ENCODE results near the gene MED25. TPM values are rescaled to one million over a fixed set of nuclear protein-coding genes. Genes with fewer than 3 reads are reported as not detected.
A peak's percentile ranks its signal among the peaks of the same experiment; 100 is the strongest.

Gene MED25
- total RNA-seq, 4 donors from 2014 or later = 14.4 to 32.2 (median 19.6) TPM

DNA sequence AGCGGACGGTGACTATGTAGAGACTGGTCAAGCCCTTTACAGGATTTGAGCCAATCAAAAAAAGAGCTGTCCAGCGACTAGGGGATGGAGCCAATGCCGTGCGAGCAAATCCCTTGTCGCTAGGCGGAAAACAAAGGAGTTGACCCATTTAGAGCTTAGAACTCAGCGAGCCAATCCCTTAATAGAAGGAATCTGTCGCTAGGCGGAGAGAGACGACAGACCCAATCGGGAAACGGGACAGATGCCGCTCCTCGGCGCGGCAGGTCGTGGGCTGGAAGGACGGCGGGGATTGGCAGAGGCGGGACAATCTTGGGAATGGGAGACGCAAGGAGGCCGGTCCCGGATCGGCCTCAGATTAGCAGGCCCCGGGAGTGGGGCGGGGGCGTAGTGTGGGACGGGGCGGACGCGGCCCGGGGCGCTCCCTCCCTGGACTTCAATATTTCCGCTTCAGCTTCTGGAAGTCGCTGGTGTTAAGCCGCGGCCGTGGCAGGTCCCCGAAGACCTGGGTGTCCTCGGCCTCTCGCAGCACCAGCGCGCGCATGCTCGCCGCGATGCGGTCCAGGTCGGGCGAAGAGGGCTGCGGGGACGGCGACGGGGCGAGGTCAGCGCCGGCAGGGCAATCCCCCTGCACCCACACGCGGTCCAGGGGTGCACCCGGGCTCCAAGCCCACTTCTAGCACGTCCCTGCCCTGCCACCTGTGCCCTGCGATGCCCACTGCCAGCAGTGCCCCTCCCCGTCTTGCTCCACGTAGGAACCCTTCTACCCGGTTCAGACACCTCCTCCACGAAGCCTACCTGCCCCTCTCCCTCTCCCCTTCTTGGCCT is 51.6 kb downstream of the MED25 start:
- TF ChIP-seq, protein P1, sequence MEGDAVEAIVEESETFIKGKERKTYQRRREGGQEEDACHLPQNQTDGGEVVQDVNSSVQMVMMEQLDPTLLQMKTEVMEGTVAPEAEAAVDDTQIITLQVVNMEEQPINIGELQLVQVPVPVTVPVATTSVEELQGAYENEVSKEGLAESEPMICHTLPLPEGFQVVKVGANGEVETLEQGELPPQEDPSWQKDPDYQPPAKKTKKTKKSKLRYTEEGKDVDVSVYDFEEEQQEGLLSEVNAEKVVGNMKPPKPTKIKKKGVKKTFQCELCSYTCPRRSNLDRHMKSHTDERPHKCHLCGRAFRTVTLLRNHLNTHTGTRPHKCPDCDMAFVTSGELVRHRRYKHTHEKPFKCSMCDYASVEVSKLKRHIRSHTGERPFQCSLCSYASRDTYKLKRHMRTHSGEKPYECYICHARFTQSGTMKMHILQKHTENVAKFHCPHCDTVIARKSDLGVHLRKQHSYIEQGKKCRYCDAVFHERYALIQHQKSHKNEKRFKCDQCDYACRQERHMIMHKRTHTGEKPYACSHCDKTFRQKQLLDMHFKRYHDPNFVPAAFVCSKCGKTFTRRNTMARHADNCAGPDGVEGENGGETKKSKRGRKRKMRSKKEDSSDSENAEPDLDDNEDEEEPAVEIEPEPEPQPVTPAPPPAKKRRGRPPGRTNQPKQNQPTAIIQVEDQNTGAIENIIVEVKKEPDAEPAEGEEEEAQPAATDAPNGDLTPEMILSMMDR (IDR thresholded peaks at IDR 0.05) = no peak
- ATAC-seq (ENCODE audit: low FRiP score) (peak; percentile 86), DNase-seq (ENCODE audit: low spot score) (peak; percentile 79)

DNA sequence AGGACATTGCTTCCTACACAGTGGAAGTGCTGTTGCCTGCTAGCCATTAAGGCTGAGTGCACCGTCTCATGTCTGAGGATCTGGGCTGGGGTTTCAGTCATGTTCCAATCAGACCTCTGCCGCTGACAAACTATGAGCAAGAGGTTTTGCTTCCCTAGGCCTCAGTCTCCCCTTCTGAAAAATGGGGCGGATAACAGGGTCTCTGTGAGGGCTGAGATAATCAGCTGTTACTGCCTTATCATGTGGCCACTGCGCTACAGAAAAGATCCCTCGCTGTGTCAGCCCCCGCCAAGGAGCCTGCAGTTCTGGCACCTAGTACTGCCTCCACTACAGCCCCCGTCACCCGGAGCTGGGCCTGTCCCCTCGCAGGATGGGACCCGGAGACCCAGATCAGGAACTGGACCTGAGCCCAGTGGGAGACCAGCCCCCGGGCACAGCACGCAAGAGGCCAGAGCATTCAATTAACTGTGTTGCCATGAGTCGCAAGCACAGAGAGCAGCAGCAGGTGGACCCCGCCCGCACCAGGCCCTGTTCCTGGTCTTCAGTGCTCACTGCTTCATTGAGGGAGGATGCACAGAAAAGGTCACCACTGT is 52.3 kb downstream of the MED25 start:
- ATAC-seq (ENCODE audit: low FRiP score) (no peak), DNase-seq (ENCODE audit: low spot score) (no peak)
- TF ChIP-seq, protein P1 (IDR thresholded peaks at IDR 0.05) = no peak

DNA sequence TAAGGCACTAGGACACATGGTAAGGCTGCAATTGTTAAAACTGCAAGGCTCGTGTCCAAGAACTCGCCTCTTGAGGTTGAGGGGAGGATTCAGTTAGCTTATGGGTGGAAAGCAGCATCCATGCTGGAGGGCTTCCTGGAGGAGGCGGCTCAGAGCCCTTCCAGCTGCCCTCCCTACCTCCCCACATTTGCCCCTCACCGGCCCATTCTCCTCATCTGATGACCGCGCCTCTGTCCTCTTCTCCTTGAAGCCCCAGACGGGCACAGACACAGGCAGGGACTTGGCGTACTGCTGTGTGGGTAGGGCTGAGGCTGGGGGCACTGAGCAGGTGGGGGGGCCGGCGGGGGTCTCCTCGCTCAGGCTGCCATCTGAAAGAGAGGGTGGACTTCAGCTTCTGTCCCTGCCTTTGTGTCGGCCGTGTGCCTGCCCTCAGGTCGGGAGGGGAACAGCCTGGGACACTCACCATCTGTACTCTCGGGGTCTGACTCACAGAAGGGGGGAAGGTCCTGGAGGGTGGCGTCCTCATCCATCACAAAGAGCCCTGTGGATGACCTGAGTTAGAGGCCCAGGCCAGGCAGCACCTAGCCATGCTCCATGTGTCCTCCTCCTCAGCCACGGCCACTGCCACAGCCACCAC is 53.4 kb downstream of the MED25 start:
- TF ChIP-seq, protein P1 (IDR thresholded peaks at IDR 0.05) = no peak
- ATAC-seq (ENCODE audit: low FRiP score) = no peak
- DNase-seq (ENCODE audit: low spot score) = no peak

DNA sequence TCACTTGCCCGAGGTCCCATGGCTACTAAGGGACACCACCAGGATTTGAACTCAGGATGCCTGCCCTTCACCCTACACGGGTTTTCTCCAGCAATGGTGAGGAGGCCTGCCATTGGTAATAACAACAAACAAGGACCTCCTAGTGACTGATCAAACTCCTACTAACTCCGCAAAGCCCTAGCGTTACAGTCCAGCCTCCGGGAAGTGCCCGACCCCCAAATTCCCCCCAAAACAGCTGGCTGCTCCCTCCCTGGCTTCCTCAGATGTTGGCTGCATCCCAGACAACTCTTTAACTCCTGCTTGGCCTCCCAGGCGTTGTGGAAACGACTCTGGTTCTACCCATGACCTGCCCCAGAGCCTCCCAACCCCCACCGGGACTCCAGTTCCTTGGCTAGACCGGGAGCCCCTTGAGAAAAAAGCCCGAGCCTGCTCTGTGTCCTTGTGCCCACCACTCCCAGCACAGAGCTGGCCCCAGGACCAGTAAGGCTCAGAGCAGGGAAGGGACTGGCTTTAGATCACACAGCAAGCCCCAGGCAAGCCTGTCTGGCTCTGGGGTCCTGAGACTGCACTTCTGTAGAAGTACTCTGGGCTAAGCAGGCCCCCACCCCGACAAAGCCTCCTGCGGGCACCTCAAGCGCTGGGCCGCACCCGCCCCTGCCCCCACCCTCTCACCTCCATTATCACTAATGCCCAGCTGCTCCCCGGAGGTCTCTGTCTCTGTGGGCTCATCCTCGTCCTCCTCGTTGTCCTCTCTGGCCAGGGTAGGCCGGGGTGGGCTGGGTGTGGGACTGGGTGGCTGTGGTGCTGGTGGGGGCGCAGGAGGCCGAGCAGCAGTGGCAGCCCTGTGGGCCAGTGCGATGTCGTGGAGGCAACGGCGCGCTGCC is 54.4 kb downstream of the MED25 start:
- TF ChIP-seq, protein P1 (IDR thresholded peaks at IDR 0.05) = no peak
- ATAC-seq (ENCODE audit: low FRiP score) = no peak
- no peak for DNase-seq (ENCODE audit: low spot score)

- DNase-seq (ENCODE audit: low spot score) = no peak
- no peak for ATAC-seq (ENCODE audit: low FRiP score)
- TF ChIP-seq, protein P1 (IDR thresholded peaks at IDR 0.05) = no peak
Observed at GRCh38 chr19:49873129-49873521, 55.0 kb downstream of the MED25 start.

GRCh38 chr19:49873834-49874233 is 55.7 kb downstream of the MED25 start:
- TF ChIP-seq, protein P1 (IDR thresholded peaks at IDR 0.05) = no peak
- DNase-seq (ENCODE audit: low spot score) (no peak), ATAC-seq (ENCODE audit: low FRiP score) (no peak)

All from omental fat pad (tissue), 4 donors.